Panc1 (cell line): ENCODE data around the gene GSTT4.

Source experiments
- CTCF ChIP-seq: fragments of 450-650 bp; IDR thresholded peaks from 2 replicates; pipeline ENCODE4 v1.5.1; 2017; ENCODE audit warnings: mild to moderate bottlenecking
- POLR2AphosphoS5 ChIP-seq: IDR thresholded peaks from 2 replicates; pipeline ENCODE4 v1.6.1; 2012; ENCODE audit warnings: mild to moderate bottlenecking, low read depth, low read length, moderate library complexity
- REST ChIP-seq, 2 experiments: IDR thresholded peaks; 2 replicates each; pipeline ENCODE4 v1.6.1; 2011 to 2012; ENCODE audit warnings: low read depth in 2 of 2, control low read depth in 1 of 2, low read length in 1 of 2, mild to moderate bottlenecking in 1 of 2, moderate library complexity in 1 of 2; ENCODE audit not compliant: insufficient read depth in 1 of 2

- no peak for TF ChIP-seq POLR2AphosphoS5
- no peak for TF ChIP-seq CTCF
- TF ChIP-seq REST (IDR thresholded peaks at IDR 0.05; ENCODE audit: insufficient read depth in 1 of 2, low read depth in 2 of 2, low read length in 1 of 2) = no peak
Observed at GRCh38 chr22:23997092-23997491, 8.2 kb downstream of the GSTT4 start.
